ENCODE measurements around the gene CYLD. TPM values are rescaled to one million over a fixed set of nuclear protein-coding genes. Genes with fewer than 3 reads are reported as not detected.

Gene CYLD
- total and polyA plus RNA-seq, 2 experiments from 2014 or later, result 6.9 to 30.9 TPM

DNA sequence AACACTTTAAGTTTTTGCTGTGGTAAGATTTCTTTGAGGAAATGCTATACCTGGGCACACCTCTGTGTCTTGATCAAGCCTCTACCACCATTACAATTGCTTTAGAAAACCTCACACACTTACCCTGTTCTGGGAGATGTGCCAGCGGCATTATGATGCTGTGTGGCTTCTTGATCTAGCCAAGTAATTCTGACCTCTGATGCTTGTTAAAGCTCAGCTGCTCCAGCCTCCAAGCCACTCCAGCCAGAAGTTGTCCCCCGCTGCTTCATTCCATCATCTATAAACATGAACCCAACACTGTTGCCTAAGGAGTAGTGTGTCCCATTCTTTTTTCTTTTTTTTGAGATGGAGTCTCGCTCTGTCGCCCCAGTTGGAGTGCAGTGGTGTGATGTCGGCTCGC lies 60.1 kb downstream of the CYLD start:
- no peaks in the 10 kb centered on the region for H3F3A ChIP-seq (replicated peaks; ENCODE audit: low read depth)
- no peaks in the 10 kb centered on the region for H3K36me3 ChIP-seq (ENCODE audit: insufficient read depth)
- DNase-seq (ENCODE audit: low spot score) (no peak), ATAC-seq (no peak)
- H3K79me2 ChIP-seq (replicated peaks; ENCODE audit: insufficient read depth), result no peaks in the 10 kb centered on the region
- no peak for TF ChIP-seq NANOG (IDR thresholded peaks at IDR 0.05; ENCODE audit: borderline replicate concordance)
- TF ChIP-seq EZH2 (IDR thresholded peaks at IDR 0.05; ENCODE audit: low read depth, unreplicated experiment), result no peak
- TF ChIP-seq EZH2phosphoT487 (IDR thresholded peaks at IDR 0.05; ENCODE audit: unreplicated experiment), result no peak
- no peak for TF ChIP-seq POLR2AphosphoS5 (IDR thresholded peaks at IDR 0.05; ENCODE audit: low read depth)
- no peak for TF ChIP-seq JUNB (IDR thresholded peaks at IDR 0.05; ENCODE audit: unreplicated experiment)
- TF ChIP-seq ZNF114 (CRISPR knock-in tag; IDR thresholded peaks at IDR 0.05), result no peak
- TF ChIP-seq CTCF (conservative IDR thresholded peaks at IDR 0.05; ENCODE audit: low read depth in 2 of 2), result no peak
- no peak for TF ChIP-seq CREB1 (CRISPR knock-in tag; IDR thresholded peaks at IDR 0.05; ENCODE audit: low read depth)
- TF ChIP-seq ZNF331 (CRISPR knock-in tag; IDR thresholded peaks at IDR 0.05; ENCODE audit: low read depth), result no peak
- TF ChIP-seq STAT1 (IDR thresholded peaks at IDR 0.05; ENCODE audit: unreplicated experiment), result no peak
- no peak for TF ChIP-seq REST (IDR thresholded peaks at IDR 0.05; ENCODE audit: unreplicated experiment)
- TF ChIP-seq, protein P1, sequence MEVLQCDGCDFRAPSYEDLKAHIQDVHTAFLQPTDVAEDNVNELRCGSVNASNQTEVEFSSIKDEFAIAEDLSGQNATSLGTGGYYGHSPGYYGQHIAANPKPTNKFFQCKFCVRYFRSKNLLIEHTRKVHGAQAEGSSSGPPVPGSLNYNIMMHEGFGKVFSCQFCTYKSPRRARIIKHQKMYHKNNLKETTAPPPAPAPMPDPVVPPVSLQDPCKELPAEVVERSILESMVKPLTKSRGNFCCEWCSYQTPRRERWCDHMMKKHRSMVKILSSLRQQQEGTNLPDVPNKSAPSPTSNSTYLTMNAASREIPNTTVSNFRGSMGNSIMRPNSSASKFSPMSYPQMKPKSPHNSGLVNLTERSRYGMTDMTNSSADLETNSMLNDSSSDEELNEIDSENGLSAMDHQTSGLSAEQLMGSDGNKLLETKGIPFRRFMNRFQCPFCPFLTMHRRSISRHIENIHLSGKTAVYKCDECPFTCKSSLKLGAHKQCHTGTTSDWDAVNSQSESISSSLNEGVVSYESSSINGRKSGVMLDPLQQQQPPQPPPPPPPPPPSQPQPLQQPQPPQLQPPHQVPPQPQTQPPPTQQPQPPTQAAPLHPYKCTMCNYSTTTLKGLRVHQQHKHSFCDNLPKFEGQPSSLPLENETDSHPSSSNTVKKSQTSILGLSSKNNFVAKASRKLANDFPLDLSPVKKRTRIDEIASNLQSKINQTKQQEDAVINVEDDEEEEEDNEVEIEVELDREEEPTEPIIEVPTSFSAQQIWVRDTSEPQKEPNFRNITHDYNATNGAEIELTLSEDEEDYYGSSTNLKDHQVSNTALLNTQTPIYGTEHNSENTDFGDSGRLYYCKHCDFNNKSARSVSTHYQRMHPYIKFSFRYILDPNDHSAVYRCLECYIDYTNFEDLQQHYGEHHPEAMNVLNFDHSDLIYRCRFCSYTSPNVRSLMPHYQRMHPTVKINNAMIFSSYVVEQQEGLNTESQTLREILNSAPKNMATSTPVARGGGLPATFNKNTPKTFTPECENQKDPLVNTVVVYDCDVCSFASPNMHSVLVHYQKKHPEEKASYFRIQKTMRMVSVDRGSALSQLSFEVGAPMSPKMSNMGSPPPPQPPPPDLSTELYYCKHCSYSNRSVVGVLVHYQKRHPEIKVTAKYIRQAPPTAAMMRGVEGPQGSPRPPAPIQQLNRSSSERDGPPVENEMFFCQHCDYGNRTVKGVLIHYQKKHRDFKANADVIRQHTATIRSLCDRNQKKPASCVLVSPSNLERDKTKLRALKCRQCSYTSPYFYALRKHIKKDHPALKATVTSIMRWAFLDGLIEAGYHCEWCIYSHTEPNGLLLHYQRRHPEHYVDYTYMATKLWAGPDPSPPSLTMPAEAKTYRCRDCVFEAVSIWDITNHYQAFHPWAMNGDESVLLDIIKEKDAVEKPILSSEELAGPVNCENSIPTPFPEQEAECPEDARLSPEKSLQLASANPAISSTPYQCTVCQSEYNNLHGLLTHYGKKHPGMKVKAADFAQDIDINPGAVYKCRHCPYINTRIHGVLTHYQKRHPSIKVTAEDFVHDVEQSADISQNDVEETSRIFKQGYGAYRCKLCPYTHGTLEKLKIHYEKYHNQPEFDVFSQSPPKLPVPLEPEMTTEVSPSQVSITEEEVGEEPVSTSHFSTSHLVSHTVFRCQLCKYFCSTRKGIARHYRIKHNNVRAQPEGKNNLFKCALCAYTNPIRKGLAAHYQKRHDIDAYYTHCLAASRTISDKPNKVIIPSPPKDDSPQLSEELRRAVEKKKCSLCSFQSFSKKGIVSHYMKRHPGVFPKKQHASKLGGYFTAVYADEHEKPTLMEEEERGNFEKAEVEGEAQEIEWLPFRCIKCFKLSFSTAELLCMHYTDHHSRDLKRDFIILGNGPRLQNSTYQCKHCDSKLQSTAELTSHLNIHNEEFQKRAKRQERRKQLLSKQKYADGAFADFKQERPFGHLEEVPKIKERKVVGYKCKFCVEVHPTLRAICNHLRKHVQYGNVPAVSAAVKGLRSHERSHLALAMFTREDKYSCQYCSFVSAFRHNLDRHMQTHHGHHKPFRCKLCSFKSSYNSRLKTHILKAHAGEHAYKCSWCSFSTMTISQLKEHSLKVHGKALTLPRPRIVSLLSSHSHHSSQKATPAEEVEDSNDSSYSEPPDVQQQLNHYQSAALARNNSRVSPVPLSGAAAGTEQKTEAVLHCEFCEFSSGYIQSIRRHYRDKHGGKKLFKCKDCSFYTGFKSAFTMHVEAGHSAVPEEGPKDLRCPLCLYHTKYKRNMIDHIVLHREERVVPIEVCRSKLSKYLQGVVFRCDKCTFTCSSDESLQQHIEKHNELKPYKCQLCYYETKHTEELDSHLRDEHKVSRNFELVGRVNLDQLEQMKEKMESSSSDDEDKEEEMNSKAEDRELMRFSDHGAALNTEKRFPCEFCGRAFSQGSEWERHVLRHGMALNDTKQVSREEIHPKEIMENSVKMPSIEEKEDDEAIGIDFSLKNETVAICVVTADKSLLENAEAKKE (CRISPR knock-in tag; IDR thresholded peaks at IDR 0.05), result no peak
- no peak for TF ChIP-seq ETS1 (IDR thresholded peaks at IDR 0.05)
- H3K27ac Mint-ChIP-seq, result no peak overlapping the region
- H3K4me1 ChIP-seq (ENCODE audit: insufficient read depth), result no peaks in the 10 kb centered on the region
- no peak overlapping the region for H3K27ac ChIP-seq (ENCODE audit: low read depth)
- H2AFZ ChIP-seq, result no peak overlapping the region
- no peak overlapping the region for H3K4me2 ChIP-seq
- no peaks in the 10 kb centered on the region for H3K36me3 Mint-ChIP-seq (ENCODE audit: low read depth)
- H3K9me2 ChIP-seq (ENCODE audit: insufficient read depth), result no peaks in the 10 kb centered on the region
- no peak overlapping the region for H3K4me3 ChIP-seq
- peaks cover 14% of the 10 kb centered on the region for H3K4me1 Mint-ChIP-seq
- H3K27me3 Mint-ChIP-seq (ENCODE audit: insufficient read depth, low read depth, poor library complexity), result peaks cover 11% of the 10 kb centered on the region
- H3K9me3 Mint-ChIP-seq, result no peaks in the 10 kb centered on the region
- no peaks in the 10 kb centered on the region for H4K20me1 ChIP-seq (replicated peaks; ENCODE audit: insufficient read depth)
- no peaks in the 10 kb centered on the region for H3K27me3 ChIP-seq (ENCODE audit: insufficient read depth)
- H3K4me3 Mint-ChIP-seq, result no peak overlapping the region

All from GM23338 (cell line).